NCI-H1694 (cell line): ENCODE results near the gene APOBEC3B.
"Not testable (repeated sequence)": the region's sequence is repeated elsewhere in the genome, so short reads cannot be mapped to it uniquely, and the experiment has no call there.

ENCODE experiments used
- DNase-seq: peaks from one replicate; lab custom pipeline; 2025; lab: John Stamatoyannopoulos, UW

Gene APOBEC3B

DNA sequence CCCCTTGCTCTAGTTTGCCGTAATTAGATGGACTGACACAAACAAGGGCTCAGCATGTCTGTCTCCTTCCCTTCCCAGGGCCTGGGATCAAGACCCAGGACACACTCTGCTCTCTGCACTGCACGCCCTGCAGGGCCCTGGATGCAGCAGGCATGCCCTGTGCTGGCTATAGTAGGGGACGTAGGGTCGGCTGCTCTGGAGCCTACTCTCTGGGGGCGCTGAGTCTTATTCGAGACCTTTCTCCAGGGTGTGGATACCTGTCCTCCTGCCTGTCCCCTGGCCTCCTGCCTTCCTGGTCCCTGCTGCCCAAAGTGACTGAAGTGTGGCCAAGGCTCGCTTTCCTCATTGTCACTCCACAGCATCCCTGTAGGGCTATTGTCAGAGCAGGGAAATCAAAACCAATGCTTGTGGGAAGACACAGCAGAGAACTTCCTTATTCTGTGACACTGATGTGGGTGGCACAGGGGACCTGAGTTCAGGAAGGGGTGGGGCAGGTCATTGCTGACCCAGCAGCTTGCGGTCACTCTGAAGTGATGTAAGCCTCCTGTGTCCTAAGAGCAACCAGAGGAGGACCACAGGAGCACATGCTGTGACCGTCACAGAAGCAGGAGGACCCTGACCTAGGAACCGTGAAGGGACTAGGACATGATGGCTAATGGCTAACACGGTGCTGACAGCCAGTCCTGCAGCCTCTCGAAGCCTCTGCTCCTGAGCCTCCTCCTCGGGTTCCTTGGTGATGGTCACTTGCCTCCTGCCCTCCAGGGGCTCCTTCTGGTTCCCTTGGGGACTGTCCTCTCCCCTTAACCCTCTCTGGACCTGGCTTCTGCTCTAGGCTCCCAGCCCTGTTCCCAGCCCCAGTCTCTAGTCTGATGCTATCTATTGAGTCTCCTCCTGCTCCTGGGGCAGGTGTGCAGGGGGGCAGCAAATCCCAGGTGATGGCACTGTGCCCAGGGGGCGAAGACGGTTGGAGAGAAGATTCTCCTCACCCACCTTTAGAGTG, 14.4 kb upstream of the APOBEC3B start:
- DNase-seq: no peak

- no peak for DNase-seq
Measured at GRCh38 chr22:38968801-38969200, 13.3 kb upstream of the APOBEC3B start.

DNA sequence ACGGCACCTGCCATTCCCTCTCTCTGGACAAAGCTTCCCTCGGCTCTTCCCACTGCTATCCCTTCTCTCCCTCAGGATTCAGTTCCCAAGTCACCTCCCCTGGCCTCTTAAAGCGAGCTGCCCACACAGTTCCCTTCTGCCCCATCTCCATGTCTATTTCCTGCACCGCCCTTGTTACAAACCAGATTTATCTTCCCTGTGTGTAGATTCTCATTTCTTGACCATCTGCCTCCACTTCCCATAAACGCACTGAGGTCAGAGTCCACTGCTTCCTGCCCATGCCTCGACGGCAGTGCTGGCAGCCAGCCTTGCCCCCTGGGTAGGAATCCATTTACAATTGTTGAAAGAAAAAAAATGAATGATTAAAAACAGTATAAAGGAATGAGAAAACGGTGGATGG, 11.6 kb upstream of the APOBEC3B start:
- no peak for DNase-seq

DNA sequence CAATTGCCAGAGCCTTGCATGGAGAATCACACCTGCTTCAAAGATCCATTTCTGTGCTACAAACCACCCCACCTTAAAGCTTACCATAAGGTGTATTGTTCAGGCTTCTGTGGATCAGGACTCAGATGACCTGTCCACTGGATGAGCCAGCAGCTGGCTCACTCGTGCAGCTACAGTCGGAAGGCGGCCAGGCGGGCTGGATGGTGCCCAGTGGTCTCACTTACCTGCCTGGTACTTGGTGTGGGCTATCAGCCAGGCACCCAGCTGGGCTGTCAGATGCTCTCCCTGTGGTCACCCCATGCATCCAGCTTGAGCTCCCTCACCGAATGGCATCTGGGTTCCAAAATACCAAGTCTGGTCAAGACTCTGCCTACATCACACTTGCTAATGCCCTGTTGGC, 10.9 kb upstream of the APOBEC3B start:
- no peak for DNase-seq

GRCh38 chr22:38971791-38972190, 10.4 kb upstream of the APOBEC3B start:
- no peak for DNase-seq

DNA sequence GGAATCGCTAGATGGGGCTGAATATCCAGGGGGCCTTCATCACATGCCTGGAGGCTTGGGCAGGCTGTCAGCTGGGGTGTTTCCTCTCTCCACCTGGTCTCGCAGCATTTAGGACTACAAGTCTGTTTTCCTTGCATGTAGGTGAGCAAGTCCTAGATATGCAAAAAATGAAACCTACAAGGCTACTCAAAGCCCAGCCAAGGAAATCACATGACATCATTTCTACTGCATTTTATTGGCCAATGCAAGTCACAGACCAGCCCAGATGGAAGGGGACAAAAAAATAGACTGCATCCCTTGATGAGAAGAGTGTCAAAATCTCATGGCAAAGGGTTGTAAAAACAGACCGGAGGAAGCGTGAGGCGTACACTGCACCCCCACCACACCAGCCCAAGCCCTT, 9.6 kb upstream of the APOBEC3B start:
- DNase-seq: no peak

DNA sequence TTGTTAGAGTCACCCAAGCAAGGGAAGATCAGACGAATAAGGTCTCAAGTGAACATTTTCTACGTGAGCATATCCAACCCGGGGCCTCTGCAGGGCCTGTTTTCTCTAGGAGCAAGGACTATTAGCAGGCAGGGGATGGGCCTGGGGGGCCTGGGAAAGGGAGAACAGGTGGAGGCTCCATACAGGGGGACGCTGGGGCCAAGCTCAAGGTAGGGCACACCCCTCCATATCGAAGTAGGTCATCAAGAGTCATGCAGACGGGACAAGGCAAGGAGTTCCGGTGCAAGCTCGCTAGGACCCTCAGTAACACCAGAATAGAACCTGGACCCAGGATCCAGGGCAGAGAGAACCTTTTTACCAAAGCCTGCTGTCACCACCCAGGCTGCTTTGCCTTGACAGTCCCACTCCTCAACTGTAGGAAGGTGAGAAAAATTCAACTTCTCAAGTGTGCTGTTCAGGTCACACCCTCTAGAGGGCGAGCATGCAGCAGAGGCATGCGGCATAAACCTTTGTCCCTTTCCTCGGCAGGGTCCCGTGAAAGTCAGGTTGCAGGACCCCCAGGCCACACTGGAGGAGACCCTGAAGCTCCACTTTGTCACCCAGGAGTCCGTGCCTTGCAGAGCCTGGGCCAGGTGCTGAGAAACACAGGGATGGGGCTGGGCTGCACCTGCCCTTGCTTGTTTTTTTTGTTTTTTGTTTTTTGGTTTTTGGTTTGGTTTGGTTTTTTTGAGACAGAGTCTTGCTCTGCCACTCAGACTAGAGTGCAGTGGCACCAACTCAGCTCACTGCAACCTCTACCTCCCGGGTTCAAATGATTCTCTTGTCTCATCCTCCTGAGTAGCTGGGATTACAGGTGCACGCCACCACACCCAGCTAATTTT, 8.6 kb upstream of the APOBEC3B start:
- peak; percentile 47 for DNase-seq

GRCh38 chr22:38974170-38974825, 7.8 kb upstream of the APOBEC3B start:
- no peak for DNase-seq

GRCh38 chr22:38974826-38975175, 7.3 kb upstream of the APOBEC3B start:
- DNase-seq: no peak

DNA sequence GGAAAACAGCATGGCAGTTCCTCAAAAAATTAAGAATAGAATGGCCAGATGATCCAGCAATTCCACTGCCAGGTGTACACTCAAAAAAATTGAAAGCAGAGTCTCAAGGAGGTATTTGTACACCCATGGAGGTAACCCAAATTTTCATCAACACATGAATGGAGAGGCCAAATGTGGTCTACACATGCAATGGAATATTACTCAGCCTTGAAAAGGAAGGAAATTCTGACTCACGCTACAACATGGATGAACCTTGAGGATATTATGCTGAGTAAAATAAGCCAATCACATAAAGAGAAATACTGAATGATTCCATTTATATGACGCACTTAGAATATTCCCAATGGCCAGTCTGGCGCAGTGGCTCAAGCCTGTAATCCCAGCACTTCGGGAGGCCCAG, 4.9 kb upstream of the APOBEC3B start:
- DNase-seq: not testable (repeated sequence)

GRCh38 chr22:38980587-38980986, 1.6 kb upstream of the APOBEC3B start:
- not testable (repeated sequence) for DNase-seq

- DNase-seq: no peak
Measured at GRCh38 chr22:38981005-38981991, 849 bp upstream of the APOBEC3B start.

DNA sequence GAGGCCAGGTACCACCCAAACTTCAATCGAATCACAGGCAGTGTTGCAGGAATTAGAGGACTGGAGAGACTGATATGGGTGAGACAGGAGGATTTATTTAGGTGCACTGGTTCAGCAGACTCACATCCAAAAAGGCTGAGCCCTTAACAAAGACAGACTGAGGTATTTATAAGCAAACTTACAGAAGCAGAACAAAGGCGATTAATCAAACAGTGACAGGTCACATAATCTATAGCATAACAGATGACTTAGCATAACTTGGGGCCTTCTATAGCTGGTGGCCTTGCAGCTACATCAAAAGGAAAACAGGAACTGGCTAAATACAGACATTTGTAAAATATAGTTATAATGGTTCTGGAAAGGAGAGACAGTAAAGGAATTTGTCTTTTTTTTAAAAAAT, 2.1 kb downstream of the APOBEC3B start:
- DNase-seq: no peak

GRCh38 chr22:38984784-38985757, 2.9 kb downstream of the APOBEC3B start:
- DNase-seq: not testable (repeated sequence)

GRCh38 chr22:38986629-38987028, 4.5 kb downstream of the APOBEC3B start:
- DNase-seq: no peak

DNA sequence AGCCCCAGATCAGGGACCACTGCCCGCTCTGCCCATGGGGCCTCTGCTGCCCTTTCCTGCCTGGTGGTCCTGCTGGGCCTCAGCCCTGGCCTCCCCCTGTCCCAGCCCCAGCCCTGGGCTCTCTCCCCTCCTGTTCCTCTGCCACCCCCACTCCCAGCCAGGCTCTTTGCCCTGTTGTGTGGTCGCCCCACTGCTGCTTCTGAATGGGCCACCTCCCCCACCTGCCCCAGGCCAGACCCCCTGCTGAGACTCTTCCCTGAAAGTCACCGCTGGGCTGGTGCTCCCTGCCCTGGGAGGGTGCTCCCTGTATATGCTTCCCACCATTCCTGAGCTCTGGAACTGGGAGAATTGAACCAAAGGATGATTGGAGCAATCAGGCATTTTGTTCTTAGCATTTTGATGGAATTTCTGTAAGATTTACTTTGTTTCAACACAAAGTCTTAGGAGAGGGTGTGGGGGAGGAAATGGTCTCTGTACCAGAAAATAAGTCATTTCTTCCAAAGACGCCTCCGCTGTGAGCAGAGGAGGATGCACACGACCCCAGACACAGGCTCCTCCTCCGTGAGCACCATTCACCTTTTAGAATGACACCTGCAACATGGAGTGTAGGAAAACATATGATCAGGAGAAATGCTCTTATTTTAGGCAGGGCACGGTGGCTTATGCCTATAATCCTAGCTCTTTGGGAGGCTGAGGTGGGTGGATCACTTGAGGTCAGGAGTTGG, 5.2 kb downstream of the APOBEC3B start:
- no peak for DNase-seq

DNA sequence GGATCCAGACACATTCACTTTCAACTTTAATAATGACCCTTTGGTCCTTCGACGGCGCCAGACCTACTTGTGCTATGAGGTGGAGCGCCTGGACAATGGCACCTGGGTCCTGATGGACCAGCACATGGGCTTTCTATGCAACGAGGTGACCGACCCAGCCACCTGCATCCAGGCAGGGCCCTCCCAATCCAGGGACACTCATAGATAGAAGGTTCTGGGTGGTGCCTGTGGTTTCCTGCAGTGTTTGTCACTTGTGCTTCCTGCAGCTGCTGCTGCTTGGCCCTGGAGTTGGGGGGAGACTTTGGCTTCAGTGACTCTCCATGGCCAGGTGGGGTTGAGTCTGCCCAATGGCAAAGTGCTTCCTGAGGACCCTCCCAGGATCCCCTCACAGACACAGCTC, 7.3 kb downstream of the APOBEC3B start:
- DNase-seq: no peak

- DNase-seq: peak; percentile 14
Measured at GRCh38 chr22:38992871-38993371, 10.8 kb downstream of the APOBEC3B start.

DNA sequence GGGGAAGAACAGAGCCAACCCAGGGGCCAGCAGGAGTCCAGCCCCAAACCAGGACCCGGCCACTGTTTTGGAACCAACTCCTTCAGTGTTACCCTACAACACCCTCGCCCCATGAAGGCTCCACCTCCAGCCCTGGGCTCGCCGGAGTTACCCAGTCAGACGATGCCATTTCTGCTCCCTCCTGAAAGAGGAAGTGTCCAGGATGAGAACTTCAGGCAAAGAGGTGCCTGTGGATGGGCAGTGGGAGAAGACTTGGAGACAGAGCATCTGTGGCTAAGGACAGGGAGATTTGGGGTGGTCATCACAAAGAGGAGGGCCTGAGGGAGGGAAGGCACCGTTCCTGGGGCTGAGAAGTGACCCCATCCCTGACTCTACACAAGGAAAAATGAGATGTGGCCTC, 14.0 kb downstream of the APOBEC3B start:
- no peak for DNase-seq
